Lower leg skin (tissue), 3 donors: ENCODE measurements around the gene MRTO4.

Experiments
- CTCF ChIP-seq, 3 donors: fragments of 450-650 bp; IDR thresholded peaks; one replicate each; pipeline ENCODE4 v1.5.1; 2016; ENCODE audit warnings: antibody characterized with exemption in 3 of 3, mild to moderate bottlenecking in 3 of 3, moderate library complexity in 2 of 3
- POLR2A ChIP-seq, 2 donors: fragments of 450-650 bp; IDR thresholded peaks; one replicate each; pipeline ENCODE4 v1.6.1; 2016 to 2017; ENCODE audit warnings: antibody characterized with exemption in 2 of 2, mild to moderate bottlenecking in 1 of 2, moderate library complexity in 1 of 2

- TF ChIP-seq CTCF (IDR thresholded peaks at IDR 0.05) (no peak), POLR2A (IDR thresholded peaks at IDR 0.05) (no peak)
Observed at GRCh38 chr1:19208710-19209438, 42.7 kb upstream of the MRTO4 start.
